HG02642 (cell line): ENCODE results near the gene ZNF660.
"Not testable (repeated sequence)": the region's sequence is repeated elsewhere in the genome, so short reads cannot be mapped to it uniquely, and the experiment has no call there.

Experiments used
- ATAC-seq: cut with Tn5 transposase; IDR thresholded peaks from one replicate; pipeline ENCODE4 v1.9.1; 2021; ENCODE audit warnings: mild to moderate bottlenecking; ENCODE audit not compliant: unreplicated experiment, poor library complexity

Gene ZNF660

DNA sequence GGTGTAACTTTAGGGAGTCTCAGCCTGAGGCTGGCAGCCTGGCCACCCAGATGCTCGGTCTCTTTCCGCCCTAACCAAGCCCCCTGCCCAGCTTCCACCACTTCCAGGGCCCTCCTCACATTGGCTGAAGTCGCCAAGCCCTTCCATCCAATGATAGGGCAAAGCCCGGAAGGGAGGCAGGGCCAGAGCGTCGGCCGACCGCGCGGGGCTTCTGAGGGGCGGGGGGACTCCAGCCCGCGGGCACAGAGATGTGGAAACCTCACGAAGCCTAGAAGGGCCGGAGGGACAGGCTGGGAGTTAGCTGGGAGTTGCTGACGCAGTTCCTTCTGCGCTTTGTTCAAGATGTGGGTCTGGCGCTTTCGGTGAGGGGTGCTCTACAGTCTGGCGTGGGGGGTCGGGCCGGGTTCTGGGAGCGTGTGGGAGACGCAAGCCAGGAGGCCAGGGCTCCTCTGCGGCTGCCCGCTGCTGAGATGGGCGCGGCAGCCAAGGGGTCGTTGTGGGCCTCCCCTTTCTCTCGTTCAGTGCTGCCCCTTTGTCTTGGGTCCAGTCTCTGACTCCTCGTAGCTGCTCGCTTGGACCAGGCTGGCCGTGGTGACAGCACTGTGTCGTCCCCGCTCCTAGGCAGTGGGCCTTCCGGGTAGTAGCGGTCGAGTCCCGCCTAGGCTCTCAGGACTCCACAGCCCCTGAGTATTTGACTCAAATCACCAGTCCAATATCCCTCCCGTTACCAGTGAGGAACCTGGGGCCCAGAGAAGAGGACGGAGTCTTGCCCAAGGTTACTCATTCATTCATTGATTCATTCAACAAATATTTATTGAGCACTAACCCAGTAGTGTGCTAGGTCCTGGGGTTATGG lies at the start of gene ZNF660:
Gene ZNF660 (plus strand): TSS at position 319 of the 856 bp plus-strand sequence. CDS start 9,230 bp downstream, outside the sequence.
- ATAC-seq = peak; percentile 84

DNA sequence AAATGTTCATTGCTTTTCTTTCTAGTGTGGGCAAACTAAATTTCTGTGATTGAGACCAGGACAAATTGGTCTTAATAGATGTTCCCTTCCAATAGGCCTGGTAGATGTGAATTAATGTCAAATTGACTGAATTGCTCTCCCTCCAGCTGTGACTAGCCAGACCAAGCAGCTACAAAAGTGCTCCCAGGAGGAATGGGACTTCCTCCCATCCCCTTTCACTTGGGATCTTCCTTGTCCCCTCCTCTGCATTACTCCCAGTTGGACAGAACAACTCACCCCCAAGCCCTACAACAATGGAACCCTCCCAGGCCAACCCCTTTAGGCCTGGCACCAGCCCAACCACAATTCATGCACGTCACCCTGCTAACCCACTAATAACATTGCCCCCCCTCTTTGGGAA lies 49.4 kb upstream of the ZNF660 start:
- no peak for ATAC-seq

DNA sequence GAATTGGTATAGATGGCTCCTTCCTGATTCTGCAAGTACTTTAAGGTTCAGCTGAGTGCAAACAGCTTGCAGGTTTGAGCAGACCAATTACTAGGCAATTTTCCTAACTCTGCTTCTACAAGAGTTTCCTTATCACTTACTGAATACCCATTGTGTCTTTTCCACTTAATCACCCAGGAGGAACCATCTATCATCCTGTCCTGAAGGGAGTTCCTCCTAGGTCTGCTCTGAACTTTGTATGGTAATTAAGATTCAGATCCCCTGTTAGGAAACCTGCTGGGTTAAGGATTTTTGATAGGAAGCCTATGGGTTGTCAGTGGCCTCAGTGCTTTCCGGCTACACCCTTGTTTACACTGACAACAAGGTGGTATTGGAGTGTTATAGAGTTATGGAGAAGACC lies 40.0 kb upstream of the ZNF660 start:
- not testable (repeated sequence) for ATAC-seq

DNA sequence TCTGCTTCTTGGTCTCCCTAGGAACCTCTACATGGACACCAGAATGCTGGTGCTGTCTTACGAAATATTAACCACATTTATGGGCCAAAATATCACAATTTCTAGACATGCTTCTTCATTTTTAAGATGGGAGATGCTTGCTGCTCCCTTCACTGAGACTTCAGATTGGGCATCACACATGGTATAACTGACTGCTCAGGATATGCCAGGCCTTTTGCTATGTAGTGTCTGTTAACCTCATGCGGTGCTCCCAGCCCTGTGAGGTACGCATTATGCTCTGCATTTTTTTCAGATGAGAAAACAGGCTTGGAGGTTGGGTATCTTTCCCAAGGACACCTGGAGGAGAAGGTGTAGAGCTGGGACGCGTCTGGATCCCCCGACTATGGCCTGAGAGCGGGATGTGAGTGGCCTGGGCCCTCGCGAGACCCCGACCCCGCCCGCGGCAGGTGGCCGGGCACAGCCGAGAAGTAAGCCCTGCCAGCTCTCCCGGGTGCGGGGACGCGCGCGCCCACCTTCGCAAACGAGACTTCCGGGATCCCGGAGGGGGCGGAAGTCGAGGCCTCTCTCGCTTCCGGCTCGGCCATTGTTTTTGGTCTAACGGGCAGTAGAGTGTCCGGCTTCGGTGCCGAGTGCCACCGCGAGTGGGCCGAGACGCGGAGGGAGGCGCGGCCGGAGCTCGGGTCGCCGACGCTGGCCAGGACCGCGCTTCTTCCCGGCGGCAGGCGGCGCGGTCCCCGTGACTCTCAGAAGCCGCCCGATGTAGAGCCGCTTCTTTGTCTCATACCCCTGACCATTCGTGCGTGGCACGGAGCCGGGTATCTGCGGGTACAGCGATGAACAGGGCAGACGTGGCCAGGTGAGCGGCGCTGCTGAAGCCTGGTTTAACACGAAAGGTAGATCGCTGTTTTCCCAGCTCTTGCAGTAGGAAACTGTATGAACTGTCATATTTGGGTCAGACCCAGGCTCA lies 29.9 kb upstream of the ZNF660 start, which contains the start of gene ZKSCAN7:
Gene ZKSCAN7 (plus strand): TSS at position 568 of the 967 bp plus-strand sequence. CDS start 1,855 bp downstream, outside the sequence.
- ATAC-seq = peak; percentile 69

DNA sequence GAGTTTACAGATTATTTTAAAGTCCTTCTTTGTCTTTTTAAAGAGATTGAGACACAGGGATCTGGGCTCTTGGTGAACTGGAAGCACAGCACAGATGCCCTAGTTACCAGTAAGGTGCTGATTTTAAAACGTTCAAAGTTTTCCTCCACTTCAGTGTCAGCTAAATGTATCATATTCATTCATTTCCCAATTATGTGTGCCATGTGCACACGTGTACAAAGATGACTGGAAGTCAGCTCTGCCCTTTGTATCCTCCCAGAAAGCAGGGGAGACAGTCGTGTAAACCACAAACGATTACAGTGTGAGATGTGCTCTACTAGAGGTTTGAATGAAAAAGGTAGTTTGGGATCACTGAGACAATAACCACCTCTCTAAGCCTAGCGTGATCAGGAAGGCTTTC lies 29.0 kb upstream of the ZNF660 start:
- no peak for ATAC-seq

DNA sequence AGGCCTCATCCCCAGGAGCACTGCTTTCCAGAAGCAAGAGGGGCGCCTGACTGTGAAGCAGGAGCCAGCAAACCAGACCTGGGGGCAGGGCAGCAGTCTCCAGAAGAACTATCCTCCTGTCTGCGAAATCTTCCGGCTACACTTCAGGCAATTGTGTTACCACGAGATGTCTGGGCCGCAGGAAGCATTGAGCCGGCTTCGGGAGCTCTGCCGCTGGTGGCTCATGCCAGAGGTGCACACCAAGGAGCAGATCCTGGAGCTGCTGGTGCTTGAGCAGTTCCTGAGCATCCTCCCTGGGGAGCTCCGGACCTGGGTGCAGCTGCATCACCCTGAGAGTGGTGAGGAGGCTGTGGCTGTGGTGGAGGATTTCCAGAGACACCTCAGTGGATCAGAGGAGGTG lies 27.7 kb upstream of the ZNF660 start:
- no peak for ATAC-seq

DNA sequence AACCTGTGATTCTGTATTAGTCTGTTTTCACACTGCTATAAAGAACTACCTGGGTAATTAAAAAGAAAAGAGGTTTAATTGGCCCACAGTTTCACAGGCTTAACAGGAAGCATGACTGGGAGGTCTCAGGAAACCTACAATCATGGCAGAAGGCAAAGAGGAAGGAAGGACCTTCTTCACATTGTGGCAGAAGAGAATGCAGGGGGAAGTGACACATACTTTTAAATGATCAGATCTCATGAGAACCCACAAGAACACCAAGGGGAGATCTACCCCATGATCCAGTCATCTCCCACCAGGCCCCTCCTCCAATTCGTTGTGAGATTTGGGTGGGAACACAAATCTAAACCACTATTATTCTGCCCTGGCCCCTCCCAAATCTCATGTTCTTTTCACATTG lies 23.7 kb upstream of the ZNF660 start:
- no peak for ATAC-seq

DNA sequence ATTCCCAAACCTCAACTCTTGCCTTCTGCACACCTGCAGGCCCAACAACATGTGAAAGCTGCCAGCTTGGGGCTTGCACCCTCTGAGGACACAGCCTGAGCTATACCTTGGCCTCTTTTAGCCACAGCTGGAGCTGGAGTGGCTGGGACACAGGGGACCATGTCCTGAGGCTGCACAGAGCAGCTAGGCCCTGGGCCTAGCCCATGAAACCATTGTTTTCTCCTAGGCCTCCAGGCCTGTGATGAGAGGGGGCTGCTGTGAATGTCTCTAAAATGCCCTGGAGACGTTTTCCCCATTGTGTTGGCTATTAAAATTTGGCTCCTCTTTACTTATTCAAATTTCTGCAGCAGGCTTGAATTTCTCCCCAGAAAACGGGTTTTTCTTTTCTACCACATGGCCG lies 22.6 kb upstream of the ZNF660 start:
- no peak for ATAC-seq

DNA sequence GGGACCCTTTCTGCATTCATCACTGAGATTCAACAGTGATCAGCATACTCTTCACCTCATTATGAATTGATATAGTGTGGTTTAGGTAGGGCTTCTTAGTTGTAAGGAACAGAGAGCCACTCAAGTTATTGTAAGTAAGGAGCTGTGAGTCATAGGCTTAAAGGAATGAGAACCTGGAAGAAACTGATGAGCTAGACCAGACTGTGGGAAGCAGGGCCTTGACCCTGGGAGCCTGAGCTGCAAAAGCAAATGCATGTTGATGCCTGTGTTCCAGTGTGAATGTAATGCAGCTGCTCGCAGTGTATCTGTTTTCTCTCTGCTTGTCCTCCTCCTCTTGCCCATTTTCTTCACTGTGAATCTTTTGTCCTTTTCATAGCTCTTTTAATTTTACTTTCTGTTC lies 16.2 kb upstream of the ZNF660 start:
- ATAC-seq = no peak

DNA sequence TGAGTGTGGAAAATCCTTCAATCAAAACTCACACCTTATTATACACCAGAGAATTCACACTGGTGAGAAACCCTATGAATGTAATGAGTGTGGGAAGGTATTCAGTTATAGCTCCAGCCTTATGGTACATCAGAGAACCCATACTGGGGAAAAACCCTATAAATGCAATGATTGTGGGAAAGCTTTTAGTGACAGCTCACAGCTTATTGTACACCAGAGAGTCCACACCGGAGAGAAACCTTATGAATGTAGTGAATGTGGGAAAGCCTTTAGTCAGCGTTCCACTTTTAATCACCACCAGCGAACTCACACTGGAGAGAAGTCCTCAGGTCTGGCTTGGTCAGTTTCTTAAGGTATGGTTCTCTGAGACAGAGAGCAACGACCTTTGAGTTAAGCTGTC lies 13.7 kb upstream of the ZNF660 start:
- ATAC-seq = no peak

DNA sequence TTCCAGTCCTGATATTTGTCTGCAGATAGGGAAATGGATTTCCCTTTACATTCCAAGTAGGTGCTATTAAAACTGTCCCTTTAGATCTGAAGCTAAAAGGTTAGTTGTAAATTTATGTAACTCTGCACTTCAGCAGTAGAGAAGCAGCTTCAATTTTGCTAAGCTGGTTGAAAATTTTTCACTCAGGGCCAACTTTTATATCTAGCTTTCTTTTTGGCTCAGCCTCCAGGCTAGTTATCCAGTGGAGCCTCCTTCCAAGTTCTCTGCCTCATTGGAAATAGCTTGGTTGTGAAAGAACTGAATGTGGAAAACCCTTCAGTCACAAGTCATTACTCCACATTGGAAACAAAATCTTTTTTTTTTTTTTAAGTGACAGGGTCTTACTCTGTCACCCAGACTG lies 8.2 kb upstream of the ZNF660 start:
- no peak for ATAC-seq

DNA sequence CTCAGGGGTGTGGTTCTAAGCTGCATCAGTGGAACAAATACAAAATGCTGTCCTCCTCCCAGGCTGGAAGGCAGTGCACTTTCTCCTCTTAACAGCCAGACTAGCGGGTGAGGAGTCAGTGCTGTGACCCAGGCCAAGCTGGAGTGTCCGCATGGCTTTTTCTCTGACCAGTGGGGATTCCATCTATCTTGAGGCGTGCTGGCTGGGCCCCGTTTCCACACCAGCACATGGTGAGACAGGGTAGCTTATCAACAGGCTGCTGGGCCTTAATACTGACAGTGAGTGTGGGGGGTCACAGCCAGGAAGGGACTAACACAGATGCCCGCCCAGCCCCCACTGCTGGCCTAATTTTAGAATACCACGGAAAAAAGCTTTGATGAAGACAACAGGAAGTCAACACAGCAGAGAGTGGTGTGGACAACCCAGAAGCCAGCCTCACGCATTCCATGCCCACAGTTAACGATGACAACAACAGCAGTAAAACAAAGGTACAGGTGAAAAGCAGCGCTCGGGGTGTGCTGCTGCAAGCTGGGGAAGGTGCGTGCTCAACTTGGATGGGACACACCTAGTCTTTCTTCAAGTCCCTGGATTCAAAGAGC lies 7.3 kb upstream of the ZNF660 start:
- not testable (repeated sequence) for ATAC-seq

DNA sequence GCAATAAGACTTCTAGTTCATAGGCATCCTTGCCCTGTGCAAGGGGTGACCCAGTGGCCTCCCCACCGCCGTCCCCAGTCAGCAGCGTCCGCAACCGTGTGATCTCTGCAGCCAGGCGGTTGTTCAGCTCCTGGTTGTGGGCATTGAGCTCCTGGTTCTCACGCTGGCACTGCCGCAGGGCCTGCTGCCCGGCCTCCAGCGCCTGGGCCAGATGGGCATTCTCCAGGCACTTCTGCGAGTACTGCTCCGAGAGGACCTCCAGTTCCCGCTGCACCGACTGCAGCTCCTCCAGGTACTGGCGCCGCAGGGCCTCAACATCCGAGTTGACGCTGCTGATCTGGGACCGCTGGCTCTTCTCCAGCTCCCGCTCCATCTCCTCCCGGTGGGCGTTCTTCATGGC lies 6.4 kb upstream of the ZNF660 start:
- not testable (repeated sequence) for ATAC-seq

DNA sequence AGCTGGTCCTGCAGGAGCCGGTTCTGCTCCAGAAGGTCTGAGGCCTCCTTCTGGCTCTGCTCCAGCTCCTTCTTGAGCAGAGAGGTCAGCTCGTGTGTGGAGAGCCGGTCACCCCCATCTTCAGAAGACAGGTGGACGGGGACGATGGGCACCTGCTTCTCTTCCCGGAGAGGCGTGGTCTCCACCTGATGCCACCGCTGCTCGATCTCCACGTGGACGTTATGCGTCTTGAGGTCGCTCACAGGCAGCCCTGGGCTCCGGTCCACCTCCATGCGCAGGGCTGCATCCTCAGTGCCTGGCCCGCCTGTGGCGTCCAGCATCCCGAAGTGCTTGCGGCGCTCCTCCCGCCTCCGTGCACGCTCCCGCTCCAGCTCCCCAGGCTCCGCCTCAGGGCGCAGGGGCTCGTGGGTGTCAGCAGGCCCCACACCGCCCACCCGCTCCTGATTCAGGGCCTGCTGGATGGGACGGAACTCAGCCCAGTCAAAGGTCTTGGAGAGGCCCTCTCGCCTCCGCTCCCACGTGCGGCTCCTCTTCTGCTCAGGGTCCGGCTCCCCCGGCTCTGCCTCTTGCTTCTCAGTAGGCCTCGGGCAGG lies 5.7 kb upstream of the ZNF660 start:
- ATAC-seq = not testable (repeated sequence)

DNA sequence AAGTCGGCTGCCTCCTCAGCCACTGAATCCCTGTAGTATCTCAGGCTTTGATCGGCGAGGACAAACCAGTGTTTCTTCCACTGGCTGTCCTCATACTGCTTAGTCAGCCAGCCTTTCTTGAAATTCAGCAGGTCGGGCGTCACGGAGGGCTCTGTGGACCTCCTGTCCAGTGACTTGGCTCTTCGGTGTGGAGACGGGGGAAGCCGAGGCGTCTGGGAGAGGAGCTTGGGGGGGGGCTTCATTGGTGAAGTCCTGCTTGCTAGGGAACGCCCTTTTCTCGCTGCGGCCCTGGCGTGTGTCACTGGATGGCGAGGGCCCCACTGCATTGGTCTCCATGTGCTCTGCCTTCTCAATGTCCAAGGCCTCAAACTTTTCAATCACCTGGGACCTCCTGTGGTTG lies 5.0 kb upstream of the ZNF660 start:
- not testable (repeated sequence) for ATAC-seq

DNA sequence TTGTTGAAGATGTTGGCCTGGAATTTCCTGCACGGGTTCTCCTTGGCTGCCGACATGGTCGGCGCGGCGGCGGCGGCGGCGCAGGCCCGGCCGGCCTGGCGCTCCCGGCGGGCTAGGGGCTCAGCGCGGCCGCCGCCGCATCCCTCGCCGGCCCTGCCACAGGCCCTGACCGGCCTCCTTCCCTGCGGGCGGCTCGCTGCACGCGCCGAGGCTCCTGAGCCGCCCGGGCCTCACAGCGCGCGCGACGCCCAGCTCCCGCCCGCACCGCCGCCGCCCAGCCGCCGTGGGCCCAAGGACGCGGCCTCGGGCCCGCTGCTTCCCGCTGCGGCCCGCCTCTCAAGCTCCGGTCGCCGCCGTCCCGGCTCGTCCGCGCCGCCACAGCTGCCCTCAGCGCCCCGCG lies 3.8 kb upstream of the ZNF660 start:
- not testable (repeated sequence) for ATAC-seq

DNA sequence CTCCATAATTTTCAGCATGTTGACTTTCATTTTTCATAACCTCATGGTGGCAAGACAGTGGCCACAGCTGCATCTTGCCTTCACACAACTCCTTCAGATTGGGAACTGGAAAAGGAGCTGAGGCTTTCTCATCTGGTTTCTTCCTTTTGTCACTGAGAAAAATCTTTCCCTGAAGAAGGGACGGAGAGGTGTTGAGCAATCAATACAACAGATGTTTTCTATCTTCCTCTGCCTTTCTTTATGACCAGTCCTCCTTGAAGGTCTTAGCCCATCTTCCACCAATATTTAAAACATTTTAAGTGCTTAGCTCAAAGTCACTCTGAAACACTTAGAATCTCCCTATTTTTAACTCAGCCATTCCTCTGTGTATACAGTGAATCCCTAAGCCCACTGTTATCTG lies 11.9 kb downstream of the ZNF660 start:
- ATAC-seq = no peak

DNA sequence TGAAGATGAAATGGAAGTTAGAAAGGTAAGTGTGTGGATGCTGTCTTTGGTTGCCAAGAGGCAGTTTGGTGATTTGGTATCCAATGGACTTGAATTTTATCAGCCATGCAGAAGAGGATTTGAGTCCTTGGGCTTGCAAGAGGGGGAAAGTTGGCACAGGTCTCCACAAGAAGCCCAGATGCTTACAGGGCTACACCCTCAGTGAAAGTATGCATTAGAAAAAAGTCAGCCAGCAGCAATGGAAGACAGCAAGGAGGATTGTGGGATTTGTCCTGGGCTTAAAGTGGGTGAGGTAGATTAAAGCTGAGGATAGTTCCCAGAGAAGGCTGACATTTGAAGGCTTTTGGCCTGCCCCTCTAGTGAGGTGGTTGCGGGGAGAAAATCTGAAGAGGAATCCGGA lies 17.0 kb downstream of the ZNF660 start:
- ATAC-seq = no peak

DNA sequence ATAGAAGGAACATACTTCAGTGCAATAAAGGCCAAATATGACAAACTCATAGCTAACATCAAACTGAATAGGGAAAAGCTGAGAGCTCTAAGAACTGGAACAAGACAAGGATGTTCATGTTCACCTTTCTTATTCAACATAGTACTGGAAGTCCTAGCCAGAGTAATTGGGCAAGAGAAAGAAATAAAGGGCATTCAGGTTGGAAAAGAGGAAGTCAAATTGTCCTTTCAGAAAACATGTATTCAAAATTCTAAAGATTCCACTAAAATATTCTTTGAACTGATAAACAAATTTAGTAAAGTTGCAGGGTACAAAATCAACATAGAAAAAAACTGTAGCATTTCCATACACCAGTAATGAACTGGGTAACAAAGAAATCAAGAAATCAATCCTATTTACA lies 27.9 kb downstream of the ZNF660 start:
- no peak for ATAC-seq
